ENCODE measurements around the gene SLC1A4. TPM values are rescaled to one million over a fixed set of nuclear protein-coding genes. Genes with fewer than 3 reads are reported as not detected.

Gene SLC1A4
- total RNA-seq, 1 experiment from 2014 or later: 22.9 TPM

DNA sequence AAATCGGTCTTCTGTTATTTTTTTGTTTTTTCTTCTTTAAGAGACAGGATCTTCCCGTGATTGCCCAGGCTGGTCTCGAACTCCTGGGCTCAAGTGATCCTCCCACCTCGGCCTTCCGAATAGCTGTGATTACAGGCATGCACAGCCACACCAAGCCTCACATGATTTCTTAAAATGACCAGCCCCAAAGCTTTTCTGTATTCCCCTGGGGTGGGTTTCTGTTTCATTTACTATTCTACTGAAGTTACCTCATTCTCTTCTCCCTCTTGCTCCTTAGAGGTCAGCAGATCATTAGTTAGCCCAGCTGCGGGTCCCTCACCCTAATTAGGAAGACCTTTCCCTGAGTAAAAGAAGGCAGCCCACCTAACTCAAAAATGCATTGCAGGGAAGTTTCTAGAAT lies 27.6 kb downstream of the SLC1A4 start:
- H3K4me1 Mint-ChIP-seq (ENCODE audit: low read depth, unreplicated experiment): no peaks in the 10 kb centered on the region
- intact Hi-C loops (cut with micrococcal nuclease; ENCODE audit: unreplicated experiment): no loop called here
- no peak overlapping the region for H3K4me3 Mint-ChIP-seq (ENCODE audit: low read depth, unreplicated experiment)
- DNase-seq: no peak
- BruUV-seq (replicated peaks): no TSS peak
- no peaks in the 10 kb centered on the region for H3K27me3 Mint-ChIP-seq (ENCODE audit: unreplicated experiment)
- no peaks in the 10 kb centered on the region for H3K9me3 Mint-ChIP-seq (ENCODE audit: low read depth, unreplicated experiment)
- TF ChIP-seq, protein P1, sequence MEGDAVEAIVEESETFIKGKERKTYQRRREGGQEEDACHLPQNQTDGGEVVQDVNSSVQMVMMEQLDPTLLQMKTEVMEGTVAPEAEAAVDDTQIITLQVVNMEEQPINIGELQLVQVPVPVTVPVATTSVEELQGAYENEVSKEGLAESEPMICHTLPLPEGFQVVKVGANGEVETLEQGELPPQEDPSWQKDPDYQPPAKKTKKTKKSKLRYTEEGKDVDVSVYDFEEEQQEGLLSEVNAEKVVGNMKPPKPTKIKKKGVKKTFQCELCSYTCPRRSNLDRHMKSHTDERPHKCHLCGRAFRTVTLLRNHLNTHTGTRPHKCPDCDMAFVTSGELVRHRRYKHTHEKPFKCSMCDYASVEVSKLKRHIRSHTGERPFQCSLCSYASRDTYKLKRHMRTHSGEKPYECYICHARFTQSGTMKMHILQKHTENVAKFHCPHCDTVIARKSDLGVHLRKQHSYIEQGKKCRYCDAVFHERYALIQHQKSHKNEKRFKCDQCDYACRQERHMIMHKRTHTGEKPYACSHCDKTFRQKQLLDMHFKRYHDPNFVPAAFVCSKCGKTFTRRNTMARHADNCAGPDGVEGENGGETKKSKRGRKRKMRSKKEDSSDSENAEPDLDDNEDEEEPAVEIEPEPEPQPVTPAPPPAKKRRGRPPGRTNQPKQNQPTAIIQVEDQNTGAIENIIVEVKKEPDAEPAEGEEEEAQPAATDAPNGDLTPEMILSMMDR (IDR thresholded peaks at IDR 0.05; ENCODE audit: unreplicated experiment): no peak
- no peaks in the 10 kb centered on the region for H3K36me3 Mint-ChIP-seq (ENCODE audit: insufficient read depth, unreplicated experiment)
- CTCF ChIA-PET: no interaction called here
- H3K27ac Mint-ChIP-seq (ENCODE audit: unreplicated experiment): no peak overlapping the region

DNA sequence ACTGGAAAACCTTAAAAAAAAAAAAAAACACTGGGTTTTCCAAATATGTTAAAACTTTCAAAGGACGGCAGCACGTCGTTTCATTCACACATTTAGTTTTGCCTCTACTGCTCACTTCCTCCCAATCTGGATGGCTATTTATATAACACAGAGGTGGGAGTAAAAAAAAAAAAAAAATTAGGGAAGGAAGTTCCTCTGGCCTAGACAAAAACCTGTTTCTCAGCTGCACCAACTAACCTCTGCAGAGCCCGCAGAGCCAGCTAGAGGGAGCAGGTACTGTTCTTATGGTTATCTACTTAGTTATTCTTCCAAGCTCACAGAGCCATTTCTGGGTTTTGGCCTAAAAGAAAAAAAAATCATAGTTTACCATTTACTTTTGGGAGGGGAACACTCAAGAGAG lies 28.1 kb downstream of the SLC1A4 start:
- Mint-ChIP-seq H3K4me1 (ENCODE audit: low read depth, unreplicated experiment) (no peaks in the 10 kb centered on the region), H3K36me3 (ENCODE audit: insufficient read depth, unreplicated experiment) (no peaks in the 10 kb centered on the region), H3K27me3 (ENCODE audit: unreplicated experiment) (no peaks in the 10 kb centered on the region), H3K4me3 (ENCODE audit: low read depth, unreplicated experiment) (no peak overlapping the region), H3K27ac (ENCODE audit: unreplicated experiment) (no peak overlapping the region), H3K9me3 (ENCODE audit: low read depth, unreplicated experiment) (no peaks in the 10 kb centered on the region)
- no TSS peak for BruUV-seq (replicated peaks)
- CTCF ChIA-PET: no interaction called here
- TF ChIP-seq, protein P1 (IDR thresholded peaks at IDR 0.05; ENCODE audit: unreplicated experiment): no peak
- DNase-seq: no peak
- intact Hi-C loops (cut with micrococcal nuclease; ENCODE audit: unreplicated experiment): no loop called here

DNA sequence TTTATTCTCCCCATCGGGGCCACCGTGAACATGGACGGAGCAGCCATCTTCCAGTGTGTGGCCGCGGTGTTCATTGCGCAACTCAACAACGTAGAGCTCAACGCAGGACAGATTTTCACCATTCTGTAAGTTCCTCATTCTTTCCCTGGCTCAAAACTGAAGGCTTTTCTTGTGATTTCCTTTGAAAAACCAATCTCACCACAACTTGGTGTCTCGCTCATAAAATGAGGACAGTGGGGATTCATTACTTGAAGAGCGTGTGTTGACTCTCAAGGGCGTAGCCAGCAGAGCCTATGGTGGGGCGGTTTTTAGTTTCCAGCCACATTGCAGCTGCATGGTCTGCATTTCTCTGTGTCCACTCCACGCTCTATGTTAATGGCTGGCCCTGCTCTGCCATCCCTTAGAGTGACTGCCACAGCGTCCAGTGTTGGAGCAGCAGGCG lies 29.0 kb downstream of the SLC1A4 start:
- CTCF ChIA-PET: no interaction called here
- DNase-seq: no peak
- no peaks in the 10 kb centered on the region for H3K36me3 Mint-ChIP-seq (ENCODE audit: insufficient read depth, unreplicated experiment)
- no TSS peak for BruUV-seq (replicated peaks)
- no peak overlapping the region for H3K4me3 Mint-ChIP-seq (ENCODE audit: low read depth, unreplicated experiment)
- H3K27ac Mint-ChIP-seq (ENCODE audit: unreplicated experiment): no peak overlapping the region
- intact Hi-C loops (cut with micrococcal nuclease; ENCODE audit: unreplicated experiment): no loop called here
- no peaks in the 10 kb centered on the region for H3K27me3 Mint-ChIP-seq (ENCODE audit: unreplicated experiment)
- TF ChIP-seq, protein P1 (IDR thresholded peaks at IDR 0.05; ENCODE audit: unreplicated experiment): no peak
- no peaks in the 10 kb centered on the region for H3K9me3 Mint-ChIP-seq (ENCODE audit: low read depth, unreplicated experiment)
- H3K4me1 Mint-ChIP-seq (ENCODE audit: low read depth, unreplicated experiment): no peaks in the 10 kb centered on the region

DNA sequence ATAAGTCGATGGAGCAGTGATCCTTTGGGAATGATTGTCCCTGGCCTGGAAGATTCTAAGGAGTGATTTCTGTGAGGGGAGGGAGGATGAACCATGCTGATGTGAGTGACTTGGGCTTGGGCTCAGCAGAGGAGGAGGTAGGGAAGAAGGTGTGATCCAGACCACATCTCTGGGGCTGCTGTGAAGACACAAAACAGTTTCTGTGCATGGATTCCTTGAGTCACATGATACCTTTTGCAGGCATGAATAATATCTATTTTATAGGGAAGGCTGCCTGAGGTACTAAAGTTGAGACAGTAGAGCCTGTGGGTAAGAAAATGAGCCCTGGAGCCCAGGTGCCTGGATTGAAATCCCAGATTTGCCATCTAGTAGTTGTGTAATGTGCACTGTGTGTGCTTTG lies 29.8 kb downstream of the SLC1A4 start:
- Mint-ChIP-seq H3K4me3 (ENCODE audit: low read depth, unreplicated experiment) (no peak overlapping the region), H3K27me3 (ENCODE audit: unreplicated experiment) (no peaks in the 10 kb centered on the region), H3K27ac (ENCODE audit: unreplicated experiment) (no peak overlapping the region), H3K36me3 (ENCODE audit: insufficient read depth, unreplicated experiment) (no peaks in the 10 kb centered on the region), H3K4me1 (ENCODE audit: low read depth, unreplicated experiment) (no peaks in the 10 kb centered on the region), H3K9me3 (ENCODE audit: low read depth, unreplicated experiment) (no peaks in the 10 kb centered on the region)
- TF ChIP-seq, protein P1 (IDR thresholded peaks at IDR 0.05; ENCODE audit: unreplicated experiment): no peak
- CTCF ChIA-PET: no interaction called here
- no peak for DNase-seq
- BruUV-seq (replicated peaks): no TSS peak
- intact Hi-C loops (cut with micrococcal nuclease; ENCODE audit: unreplicated experiment): no loop called here
